ENCODE data around the gene DIP2C. TPM values are rescaled to one million over a fixed set of nuclear protein-coding genes. Genes with fewer than 3 reads are reported as not detected.
A peak's percentile ranks its signal among the peaks of the same experiment; 100 is the strongest.

The DIP2C gene
- total and polyA plus RNA-seq, 2 donors from 2014 or later: 6.2 to 22.6 TPM

DNA sequence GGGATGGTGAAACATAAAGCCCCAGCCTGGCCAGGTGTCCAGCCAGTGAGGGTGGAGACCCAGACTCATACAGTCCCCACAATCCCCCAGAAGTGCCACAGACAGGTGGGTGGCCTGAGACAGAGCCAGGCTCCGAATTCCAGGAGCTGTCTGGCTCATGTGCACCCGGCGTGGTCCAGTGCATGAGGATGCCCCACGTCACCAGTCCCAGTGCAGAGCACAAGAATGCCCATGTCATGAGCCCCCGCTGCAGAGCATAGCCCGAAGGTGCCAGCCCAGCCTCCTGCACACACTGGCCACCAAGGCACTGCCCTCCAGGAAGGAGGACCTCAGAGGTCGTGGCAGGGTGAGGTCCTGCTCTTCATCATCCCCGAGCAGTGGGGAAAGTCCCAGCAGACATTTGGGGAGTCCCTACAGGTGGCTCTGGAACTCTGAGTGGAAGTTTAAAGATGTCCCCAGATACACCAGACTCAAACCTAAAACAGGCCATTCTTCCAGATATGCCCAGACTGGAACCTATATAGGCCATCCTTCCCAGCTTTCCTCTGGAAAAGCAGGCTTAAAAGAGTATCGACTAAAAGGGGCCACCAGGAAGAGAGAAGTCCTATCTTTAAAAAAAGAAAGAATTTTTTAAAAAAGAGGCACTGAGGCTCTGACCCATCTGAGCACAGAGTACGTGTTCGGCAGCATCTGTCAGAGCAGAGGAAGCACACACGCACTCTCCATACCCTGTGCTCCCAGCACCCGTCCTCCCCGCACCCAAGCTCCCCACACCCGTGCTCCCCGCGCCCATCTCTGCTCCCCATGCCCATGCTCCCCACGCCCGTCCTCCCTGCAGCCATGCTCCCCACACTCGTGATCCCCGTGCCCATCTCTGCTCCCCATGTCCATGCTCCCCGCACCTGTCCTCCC is 11.5 kb downstream of the DIP2C start:
- Histone ChIP-seq H3K4me3 (ENCODE audit: low read length in 3 of 3) (no peak overlapping the region), H3K9ac (ENCODE audit: low read length in 3 of 3) (no peak overlapping the region), H3K36me3 (ENCODE audit: control insufficient read depth in 2 of 3, insufficient read depth in 3 of 3, low read length in 3 of 3) (no peaks in the 10 kb centered on the region), H3K4me1 (ENCODE audit: control insufficient read depth in 2 of 3, insufficient read depth in 2 of 3, low read depth in 1 of 3, low read length in 3 of 3) (peaks cover 0 to 29% (median 27%) of the 10 kb centered on the region in 3 donors), H3K27me3 (ENCODE audit: control insufficient read depth, insufficient read depth, low read length) (no peaks in the 10 kb centered on the region), H3K9me3 (ENCODE audit: control insufficient read depth in 2 of 3, insufficient read depth in 1 of 3, low read length in 3 of 3) (no peaks in the 10 kb centered on the region), H3K27ac (ENCODE audit: low read depth in 2 of 2, low read length in 2 of 2) (no peak overlapping the region)
- DNase-seq: peak in 1 of 5 donors; percentile 74
- intact Hi-C loops (cut with DNase I): no loop called here
- no peak for FAIRE-seq
- TF ChIP-seq, protein P1, sequence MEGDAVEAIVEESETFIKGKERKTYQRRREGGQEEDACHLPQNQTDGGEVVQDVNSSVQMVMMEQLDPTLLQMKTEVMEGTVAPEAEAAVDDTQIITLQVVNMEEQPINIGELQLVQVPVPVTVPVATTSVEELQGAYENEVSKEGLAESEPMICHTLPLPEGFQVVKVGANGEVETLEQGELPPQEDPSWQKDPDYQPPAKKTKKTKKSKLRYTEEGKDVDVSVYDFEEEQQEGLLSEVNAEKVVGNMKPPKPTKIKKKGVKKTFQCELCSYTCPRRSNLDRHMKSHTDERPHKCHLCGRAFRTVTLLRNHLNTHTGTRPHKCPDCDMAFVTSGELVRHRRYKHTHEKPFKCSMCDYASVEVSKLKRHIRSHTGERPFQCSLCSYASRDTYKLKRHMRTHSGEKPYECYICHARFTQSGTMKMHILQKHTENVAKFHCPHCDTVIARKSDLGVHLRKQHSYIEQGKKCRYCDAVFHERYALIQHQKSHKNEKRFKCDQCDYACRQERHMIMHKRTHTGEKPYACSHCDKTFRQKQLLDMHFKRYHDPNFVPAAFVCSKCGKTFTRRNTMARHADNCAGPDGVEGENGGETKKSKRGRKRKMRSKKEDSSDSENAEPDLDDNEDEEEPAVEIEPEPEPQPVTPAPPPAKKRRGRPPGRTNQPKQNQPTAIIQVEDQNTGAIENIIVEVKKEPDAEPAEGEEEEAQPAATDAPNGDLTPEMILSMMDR (IDR thresholded peaks at IDR 0.05; ENCODE audit: borderline replicate concordance, extremely low read depth, insufficient read depth): no peak

DNA sequence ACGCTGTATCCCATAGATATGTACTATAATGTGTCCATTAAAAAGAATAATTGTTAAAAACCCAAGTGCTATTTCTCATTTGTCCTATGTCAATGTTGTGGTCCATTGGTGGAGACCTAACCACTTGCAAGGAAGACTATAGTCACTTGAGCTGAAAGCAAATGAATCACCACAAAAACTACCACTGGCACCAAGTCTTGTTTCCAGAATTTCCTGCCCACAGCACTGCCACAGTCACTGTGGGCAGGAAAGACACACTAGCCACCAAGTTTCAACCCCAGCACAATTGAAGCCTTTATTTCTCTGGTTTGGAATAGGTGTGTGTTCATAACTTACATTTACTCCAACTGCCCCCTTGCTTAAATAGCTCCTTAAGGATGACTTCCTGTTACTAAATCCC is 12.4 kb downstream of the DIP2C start:
- FAIRE-seq (no peak), DNase-seq (no peak)
- H3K4me1 ChIP-seq (ENCODE audit: control insufficient read depth in 2 of 3, insufficient read depth in 2 of 3, low read depth in 1 of 3, low read length in 3 of 3): peaks cover 0 to 27% (median 27%) of the 10 kb centered on the region in 3 donors
- no peaks in the 10 kb centered on the region for H3K36me3 ChIP-seq (ENCODE audit: control insufficient read depth in 2 of 3, insufficient read depth in 3 of 3, low read length in 3 of 3)
- no peak overlapping the region for H3K27ac ChIP-seq (ENCODE audit: low read depth in 2 of 2, low read length in 2 of 2)
- no peak overlapping the region for H3K9ac ChIP-seq (ENCODE audit: low read length in 3 of 3)
- H3K9me3 ChIP-seq (ENCODE audit: control insufficient read depth in 2 of 3, insufficient read depth in 1 of 3, low read length in 3 of 3): no peaks in the 10 kb centered on the region
- intact Hi-C loops (cut with DNase I): no loop called here
- H3K4me3 ChIP-seq (ENCODE audit: low read length in 3 of 3): no peak overlapping the region
- TF ChIP-seq, protein P1 (IDR thresholded peaks at IDR 0.05; ENCODE audit: borderline replicate concordance, extremely low read depth, insufficient read depth): no peak
- no peaks in the 10 kb centered on the region for H3K27me3 ChIP-seq (ENCODE audit: control insufficient read depth, insufficient read depth, low read length)

DNA sequence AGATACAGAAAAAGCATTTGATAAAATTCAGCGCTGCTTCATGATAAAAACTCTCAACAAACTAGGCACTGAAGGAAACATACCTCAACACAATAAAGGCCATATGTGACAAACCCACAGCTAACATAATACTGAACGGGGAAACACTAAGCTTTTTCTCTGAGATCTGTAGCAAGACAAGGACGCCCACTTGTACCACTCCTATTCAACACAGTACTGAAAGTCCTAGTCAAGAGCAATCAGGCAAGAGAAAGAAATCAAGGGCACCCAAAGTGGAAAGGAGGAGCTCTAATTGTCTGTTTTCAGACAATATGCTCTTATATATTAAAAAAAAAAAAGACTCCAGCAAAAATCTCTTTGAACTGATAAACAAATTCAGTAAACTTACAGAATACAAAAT is 13.3 kb downstream of the DIP2C start:
- no peak overlapping the region for H3K4me3 ChIP-seq (ENCODE audit: low read length in 3 of 3)
- no peaks in the 10 kb centered on the region for H3K27me3 ChIP-seq (ENCODE audit: control insufficient read depth, insufficient read depth, low read length)
- intact Hi-C loops (cut with DNase I): no loop called here
- no peak for DNase-seq
- H3K4me1 ChIP-seq (ENCODE audit: control insufficient read depth in 2 of 3, insufficient read depth in 2 of 3, low read depth in 1 of 3, low read length in 3 of 3): peaks cover 0 to 22% (median 19%) of the 10 kb centered on the region in 3 donors
- no peak for FAIRE-seq
- H3K27ac ChIP-seq (ENCODE audit: low read depth in 2 of 2, low read length in 2 of 2): no peak overlapping the region
- H3K9me3 ChIP-seq (ENCODE audit: control insufficient read depth in 2 of 3, insufficient read depth in 1 of 3, low read length in 3 of 3): no peaks in the 10 kb centered on the region
- no peak overlapping the region for H3K9ac ChIP-seq (ENCODE audit: low read length in 3 of 3)
- TF ChIP-seq, protein P1 (IDR thresholded peaks at IDR 0.05; ENCODE audit: borderline replicate concordance, extremely low read depth, insufficient read depth): no peak
- no peaks in the 10 kb centered on the region for H3K36me3 ChIP-seq (ENCODE audit: control insufficient read depth in 2 of 3, insufficient read depth in 3 of 3, low read length in 3 of 3)

Data from kidney (tissue), 14 donors.